Uterus (tissue), 4 donors: Measurements from ENCODE around the gene DMBX1. TPM values are rescaled to one million over a fixed set of nuclear protein-coding genes. Genes with fewer than 3 reads are reported as not detected.

Experiments
- DNase-seq, 2 donors: peaks; one replicate each; pipeline ENCODE4 v3.0.0-alpha.2; 2019 to 2020
- H3K27ac ChIP-seq, 2 donors: fragments of 200-600 bp; sonication (generic); 1 replicate in 1 of 2; 2 replicates in 1 of 2; pipeline ENCODE4 v1.5.1; 2016 to 2018
- H3K27me3 ChIP-seq, 2 donors: fragments of 200-600 bp; sonication (generic); one replicate each; pipeline ENCODE4 v1.5.1; 2018 to 2019; ENCODE audit warnings: control low read depth in 1 of 2
- H3K36me3 ChIP-seq, 2 donors: fragments of 200-600 bp; sonication (generic); one replicate each; pipeline ENCODE4 v1.5.1; 2019; ENCODE audit warnings: control low read depth in 1 of 2
- H3K4me1 ChIP-seq, 2 donors: fragments of 200-600 bp; sonication (generic); one replicate each; pipeline ENCODE4 v1.5.1; 2018 to 2019; ENCODE audit warnings: control low read depth in 1 of 2
- H3K4me3 ChIP-seq, 2 donors: fragments of 200-600 bp; sonication (generic); 1 replicate in 1 of 2; 2 replicates in 1 of 2; pipeline ENCODE4 v1.5.1; 2018 to 2019; ENCODE audit warnings: mild to moderate bottlenecking in 1 of 2
- H3K9me3 ChIP-seq, 2 donors: fragments of 200-600 bp; sonication (generic); one replicate each; pipeline ENCODE4 v1.5.1; 2019; ENCODE audit warnings: control low read depth in 1 of 2
- CTCF ChIP-seq, 4 experiments: fragments of 200-600 bp in 2 of 4; fragments of 450-650 bp in 2 of 4; sonication (generic) in 2 of 4; IDR thresholded peaks; one replicate each; pipeline ENCODE4 v1.5.1; 2016 to 2019; ENCODE audit warnings: antibody characterized with exemption in 4 of 4, mild to moderate bottlenecking in 2 of 4, moderate library complexity in 1 of 4
- POLR2A ChIP-seq, 2 donors: fragments of 450-650 bp; IDR thresholded peaks; one replicate each; pipeline ENCODE4 v1.6.1; 2016; ENCODE audit warnings: antibody characterized with exemption in 2 of 2, mild to moderate bottlenecking in 1 of 2, moderate library complexity in 1 of 2
- intact Hi-C: fragments of 100-400 bp; cut with DNase I; formaldehyde crosslinking; loops from one replicate; pipeline ENCODE4 v1.15.1; 2023; ENCODE audit warnings: low total_unique reads
- total RNA-seq, 4 donors: library from RNA; depleted of rRNA in 3 of 4; stranded (reverse); fragments of >200 nt in 3 of 4; gene quantifications; one replicate each; pipeline versions ENCODE4 v1.1.0 to v1.2.4, GENCODE V29; 2014 to 2023
- donor health status: DM: yes; HTN: yes; CAD: no.

Gene DMBX1
- total RNA-seq, 4 donors from 2014 or later = 0.07 TPM; not detected in 3

DNA sequence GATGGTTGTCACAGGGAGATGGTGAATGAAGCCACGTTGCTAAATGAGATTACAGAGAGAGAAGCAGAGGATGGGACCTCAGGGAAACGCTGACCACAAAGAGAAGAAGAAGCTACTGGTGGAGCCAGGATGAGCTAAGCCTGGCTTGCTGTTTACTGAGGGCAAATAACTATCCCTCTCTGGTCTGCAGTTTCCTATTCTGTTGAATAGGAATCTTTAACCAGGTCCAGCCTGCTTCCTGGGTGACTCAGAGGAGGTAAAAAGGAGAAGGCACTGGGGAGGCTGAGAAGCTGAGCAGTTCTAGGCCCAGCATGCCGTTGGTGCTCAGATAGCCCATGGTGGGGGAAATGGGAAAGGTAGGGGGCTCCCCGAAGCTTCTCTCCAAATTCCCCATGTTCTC lies 29.6 kb downstream of the DMBX1 start:
- Histone ChIP-seq H3K27ac (no peak overlapping the region), H3K9me3 (no peaks in the 10 kb centered on the region), H3K4me1 (no peaks in the 10 kb centered on the region), H3K27me3 (no peaks in the 10 kb centered on the region), H3K36me3 (no peaks in the 10 kb centered on the region), H3K4me3 (no peak overlapping the region)
- no peak for TF ChIP-seq POLR2A (IDR thresholded peaks at IDR 0.05)
- TF ChIP-seq CTCF (IDR thresholded peaks at IDR 0.05) = no peak
- DNase-seq = no peak
- intact Hi-C loops = no loop called here

- no peaks in the 10 kb centered on the region for H3K36me3 ChIP-seq
Measured at GRCh38 chr1:46520063-46520911, 30.7 kb downstream of the DMBX1 start.

GRCh38 chr1:46521414-46521813 lies 31.8 kb downstream of the DMBX1 start:
- no peak for DNase-seq
- intact Hi-C loops = no loop called here
- Histone ChIP-seq H3K27ac (no peak overlapping the region), H3K36me3 (no peaks in the 10 kb centered on the region), H3K9me3 (no peaks in the 10 kb centered on the region), H3K4me3 (no peak overlapping the region), H3K27me3 (no peaks in the 10 kb centered on the region), H3K4me1 (no peaks in the 10 kb centered on the region)
- TF ChIP-seq POLR2A (IDR thresholded peaks at IDR 0.05) = no peak
- no peak for TF ChIP-seq CTCF (IDR thresholded peaks at IDR 0.05)

More at GRCh38 chr1:46520063-46520911, 30.7 kb downstream of the DMBX1 start:
- no peak for TF ChIP-seq CTCF (IDR thresholded peaks at IDR 0.05)
- TF ChIP-seq POLR2A (IDR thresholded peaks at IDR 0.05) = no peak
- H3K27me3 ChIP-seq = no peaks in the 10 kb centered on the region
- no peaks in the 10 kb centered on the region for H3K9me3 ChIP-seq
- no peak for DNase-seq
- no peak overlapping the region for H3K27ac ChIP-seq
- no peaks in the 10 kb centered on the region for H3K4me1 ChIP-seq
- intact Hi-C loops = no loop called here
- no peak overlapping the region for H3K4me3 ChIP-seq

DNA sequence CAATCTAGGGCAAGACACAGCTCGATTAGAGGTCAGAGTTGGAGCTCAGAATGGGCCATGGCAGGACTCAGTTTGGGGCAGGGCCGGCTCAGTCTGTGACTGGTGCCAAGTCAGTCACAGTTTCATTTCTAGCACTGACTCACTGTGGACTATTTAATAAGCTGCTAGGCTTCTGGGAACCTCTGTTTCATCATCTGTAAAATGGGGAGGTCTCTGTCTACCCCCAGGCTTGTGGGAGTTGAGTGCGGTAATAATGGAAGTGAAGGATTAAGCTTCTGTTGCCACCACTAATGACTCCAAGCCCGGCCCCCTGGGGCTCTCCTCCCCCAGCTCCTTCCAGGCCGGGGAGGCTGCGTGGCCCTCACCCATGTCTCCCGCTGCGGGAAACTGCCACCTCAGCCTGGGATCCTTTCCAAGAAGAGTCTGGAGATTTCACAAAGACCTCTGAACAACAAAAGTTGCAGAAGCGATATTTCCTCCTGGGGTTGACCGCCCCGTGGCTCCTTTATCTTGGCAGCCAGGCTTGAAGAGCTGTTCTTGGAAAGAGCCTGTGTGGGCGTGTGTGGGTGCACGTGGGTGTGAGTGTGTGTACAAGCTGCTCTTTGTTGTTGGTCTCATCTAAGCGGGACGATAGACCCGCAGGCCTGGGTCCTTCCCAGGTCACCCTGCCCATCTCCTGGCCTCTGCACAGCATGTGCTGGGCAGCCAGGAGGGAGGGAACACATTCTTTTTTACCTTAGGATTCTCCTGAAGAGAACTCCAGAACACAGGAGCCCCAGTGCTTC lies 32.7 kb downstream of the DMBX1 start:
- DNase-seq = peak in 1 of 2 donors; percentile 20
- TF ChIP-seq POLR2A (IDR thresholded peaks at IDR 0.05) (no peak), CTCF (IDR thresholded peaks at IDR 0.05) (no peak)
- Histone ChIP-seq H3K27ac (no peak overlapping the region), H3K4me3 (no peak overlapping the region), H3K4me1 (no peaks in the 10 kb centered on the region), H3K27me3 (no peaks in the 10 kb centered on the region), H3K9me3 (no peaks in the 10 kb centered on the region), H3K36me3 (no peaks in the 10 kb centered on the region)
- intact Hi-C loops = no loop called here

DNA sequence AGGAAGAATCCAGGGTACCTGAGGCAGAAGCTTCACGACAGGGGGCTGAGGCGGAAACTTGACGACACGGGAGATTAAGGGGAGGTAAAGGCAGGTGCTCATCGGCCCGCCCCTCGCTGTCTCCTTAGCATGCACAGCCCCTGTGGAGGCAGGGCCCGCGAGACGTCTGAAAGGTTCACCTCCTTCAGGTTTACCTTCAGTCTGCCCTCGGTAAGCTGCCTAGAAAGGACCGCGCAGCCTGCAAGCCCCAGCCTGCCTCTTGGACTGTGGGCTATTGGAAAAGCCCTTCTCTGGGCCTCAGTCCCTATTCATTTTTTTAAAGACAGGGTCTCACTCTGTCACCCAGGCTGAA lies 33.3 kb downstream of the DMBX1 start:
- Histone ChIP-seq H3K36me3 (no peaks in the 10 kb centered on the region), H3K27me3 (no peaks in the 10 kb centered on the region), H3K9me3 (no peaks in the 10 kb centered on the region), H3K4me3 (no peak overlapping the region), H3K27ac (no peak overlapping the region), H3K4me1 (no peaks in the 10 kb centered on the region)
- intact Hi-C loops = no loop called here
- no peak for DNase-seq
- TF ChIP-seq POLR2A (IDR thresholded peaks at IDR 0.05) = no peak
